ENCODE measurements around the gene GIMAP2.
"Not testable (repeated sequence)": the region's sequence is repeated elsewhere in the genome, so short reads cannot be mapped to it uniquely, and the experiment has no call there.

Gene GIMAP2

GRCh38 chr7:150685219-150686029 lies at the start of gene GIMAP2:
GIMAP2 (plus strand) TSS chr7:150685706; CDS start chr7:150687060, 1,354 bp downstream.
- no peak for DNase-seq (ENCODE audit: low read depth, low spot score)

GRCh38 chr7:150641854-150642253 lies 43.7 kb upstream of the GIMAP2 start:
- no peak for DNase-seq (ENCODE audit: low read depth, low spot score)

DNA sequence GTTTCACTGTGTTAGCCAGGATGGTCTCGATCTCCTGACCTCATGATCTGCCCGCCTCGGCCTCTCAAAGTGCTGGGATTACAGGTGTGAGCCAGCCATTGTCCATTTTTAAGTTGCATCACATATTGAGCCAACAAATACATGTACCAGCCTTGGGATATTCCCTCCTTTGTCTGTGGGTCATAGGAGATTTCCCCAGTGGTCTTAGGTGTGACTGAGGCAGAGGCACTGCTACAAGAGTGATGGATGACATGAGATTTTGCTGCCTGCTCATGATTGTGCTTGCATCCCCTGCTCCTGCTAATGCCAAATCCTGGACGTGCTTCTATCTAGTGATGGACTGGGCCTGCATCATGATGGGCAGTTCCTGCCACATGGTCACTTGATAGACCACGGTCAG lies 42.6 kb upstream of the GIMAP2 start:
- no peak for DNase-seq (ENCODE audit: low read depth, low spot score)

- DNase-seq (ENCODE audit: low read depth, low spot score) = no peak
Observed at GRCh38 chr7:150645259-150646020, 40.1 kb upstream of the GIMAP2 start.

DNA sequence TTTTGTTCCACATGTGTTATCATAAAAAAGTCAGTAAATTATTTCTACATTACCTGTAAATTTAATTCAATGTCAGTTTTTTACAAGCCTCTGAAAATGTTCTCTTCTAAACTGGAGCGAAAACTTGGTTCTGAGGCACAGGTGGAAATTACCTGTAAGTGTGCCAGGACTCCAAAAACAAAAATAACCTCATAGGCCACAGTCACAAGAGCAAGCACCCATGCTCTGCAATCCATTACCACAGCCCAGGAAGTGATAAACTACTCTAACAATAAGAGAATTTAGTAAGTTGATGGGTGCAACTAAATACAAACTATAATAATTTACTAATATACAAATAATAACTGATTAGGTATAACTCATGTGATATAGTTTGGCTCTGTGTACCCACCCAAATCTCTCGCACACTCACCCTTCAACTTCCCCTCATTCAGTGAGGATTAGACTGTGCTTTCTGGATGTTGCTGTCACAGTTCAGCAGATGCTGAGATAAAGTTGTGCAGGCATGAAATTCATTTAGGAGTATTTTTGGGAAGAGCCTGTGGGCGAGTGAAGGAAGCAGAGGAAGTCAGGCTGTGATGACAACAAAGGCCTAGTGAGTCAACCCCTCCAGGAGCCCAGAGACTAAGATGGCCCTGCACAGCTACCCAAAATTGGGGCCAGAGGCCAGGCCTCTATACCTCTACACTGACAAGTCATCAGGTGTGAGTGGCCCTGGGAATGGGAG lies 37.0 kb upstream of the GIMAP2 start:
- no peak for DNase-seq (ENCODE audit: low read depth, low spot score)

GRCh38 chr7:150649080-150649385 lies 36.5 kb upstream of the GIMAP2 start:
- DNase-seq (ENCODE audit: low read depth, low spot score) = no peak

DNA sequence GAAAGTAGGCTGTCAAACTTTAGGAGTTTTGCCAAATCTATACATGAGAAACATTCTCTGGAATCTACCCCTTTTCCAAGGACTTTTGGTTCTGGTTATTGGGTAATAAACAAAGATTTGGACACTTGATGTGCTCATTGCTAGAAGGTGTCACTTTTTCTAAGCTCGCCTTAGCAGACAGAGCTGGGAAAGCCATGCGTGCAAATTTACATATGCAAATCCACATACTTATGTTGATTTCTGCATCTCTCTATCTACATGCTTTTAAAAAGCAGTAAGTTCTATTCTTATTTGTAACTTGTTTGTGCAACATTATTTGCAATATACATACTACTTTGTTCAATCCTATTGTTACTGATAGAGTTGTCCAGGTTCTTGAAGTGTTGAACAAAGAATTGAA lies 30.8 kb upstream of the GIMAP2 start:
- DNase-seq (ENCODE audit: low read depth, low spot score) = no peak

- DNase-seq (ENCODE audit: low read depth, low spot score) = no peak
Observed at GRCh38 chr7:150656047-150656446, 29.5 kb upstream of the GIMAP2 start.

GRCh38 chr7:150657526-150657925 lies 28.0 kb upstream of the GIMAP2 start:
- DNase-seq (ENCODE audit: low read depth, low spot score) = no peak

GRCh38 chr7:150660939-150661613 lies 24.4 kb upstream of the GIMAP2 start:
- DNase-seq (ENCODE audit: low read depth, low spot score) = no peak

GRCh38 chr7:150662821-150663220 lies 22.7 kb upstream of the GIMAP2 start:
- DNase-seq (ENCODE audit: low read depth, low spot score) = not testable (repeated sequence)

GRCh38 chr7:150663802-150664494 lies 21.6 kb upstream of the GIMAP2 start:
- no peak for DNase-seq (ENCODE audit: low read depth, low spot score)

DNA sequence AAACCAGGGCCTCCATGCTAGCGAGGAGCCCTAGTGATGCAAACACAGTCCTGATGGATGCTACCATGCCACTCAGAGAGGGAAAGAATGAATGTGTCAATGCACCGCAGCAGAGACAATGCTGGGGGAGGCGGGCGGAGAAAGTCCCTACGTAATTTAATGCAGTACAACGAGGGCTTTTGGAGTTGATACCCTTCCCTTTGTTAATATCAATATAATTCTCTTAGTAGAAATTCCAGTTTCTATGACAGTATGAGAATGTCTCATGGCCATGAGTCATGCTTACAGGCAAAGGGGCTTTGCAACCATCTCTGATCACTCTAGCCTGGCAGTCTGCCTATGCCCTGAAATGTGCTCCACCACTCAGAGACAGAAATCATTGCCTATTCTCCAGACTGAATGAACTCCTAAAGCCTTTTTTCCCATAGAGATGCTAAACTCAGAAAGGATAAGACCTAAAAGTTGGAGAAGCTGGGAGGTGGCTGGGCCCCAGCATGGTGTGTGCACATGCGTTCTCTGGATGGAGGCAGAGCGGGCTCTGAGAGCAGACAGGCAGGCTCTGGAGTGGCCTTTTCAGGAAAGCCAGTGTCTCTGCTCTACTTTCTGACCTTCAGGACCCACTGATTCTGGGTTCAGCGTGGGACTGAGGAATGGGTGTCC lies 20.3 kb upstream of the GIMAP2 start:
- DNase-seq (ENCODE audit: low read depth, low spot score) = no peak

GRCh38 chr7:150665896-150666295 lies 19.6 kb upstream of the GIMAP2 start:
- no peak for DNase-seq (ENCODE audit: low read depth, low spot score)

DNA sequence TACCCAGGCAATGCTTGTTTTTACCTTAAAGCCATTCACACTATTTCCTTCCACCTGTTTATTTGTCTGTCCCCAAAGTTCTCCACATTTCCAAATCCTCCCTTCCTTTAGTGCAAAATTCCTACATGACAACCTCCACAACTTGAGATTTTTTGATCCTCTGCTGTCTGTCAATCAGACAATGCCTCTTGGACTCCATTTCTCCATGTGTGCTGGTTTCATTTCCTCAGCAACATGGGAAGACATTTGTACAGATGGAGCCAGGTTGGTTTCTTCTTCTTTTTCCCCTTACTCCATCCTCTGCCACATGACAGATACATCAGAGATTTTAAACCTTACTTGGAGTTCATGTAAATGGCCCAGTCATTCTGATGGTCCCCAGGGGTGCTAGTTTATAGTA lies 19.1 kb upstream of the GIMAP2 start:
- no peak for DNase-seq (ENCODE audit: low read depth, low spot score)

GRCh38 chr7:150668472-150668911 lies 17.0 kb upstream of the GIMAP2 start:
- DNase-seq (ENCODE audit: low read depth, low spot score) = no peak

DNA sequence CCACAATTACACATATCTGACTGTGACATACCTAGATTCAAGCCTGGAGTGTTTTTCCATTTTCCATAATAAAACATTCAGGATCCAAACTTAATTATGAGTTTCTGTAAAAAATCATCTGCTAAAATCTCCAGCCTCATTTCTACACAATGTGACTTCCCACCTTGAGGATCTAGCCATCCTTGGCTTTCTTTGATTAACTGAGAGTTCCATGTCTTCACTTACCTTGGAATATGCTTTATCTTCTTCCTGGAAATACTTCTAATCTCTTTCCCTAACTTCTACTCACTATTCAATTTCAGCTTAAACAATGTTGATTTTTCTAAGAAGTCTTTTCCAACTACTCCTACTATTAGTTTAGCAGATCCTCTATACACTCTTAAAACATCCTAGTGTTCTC lies 16.5 kb upstream of the GIMAP2 start:
- DNase-seq (ENCODE audit: low read depth, low spot score) = no peak

- not testable (repeated sequence) for DNase-seq (ENCODE audit: low read depth, low spot score)
Observed at GRCh38 chr7:150671798-150672585, 13.5 kb upstream of the GIMAP2 start.

DNA sequence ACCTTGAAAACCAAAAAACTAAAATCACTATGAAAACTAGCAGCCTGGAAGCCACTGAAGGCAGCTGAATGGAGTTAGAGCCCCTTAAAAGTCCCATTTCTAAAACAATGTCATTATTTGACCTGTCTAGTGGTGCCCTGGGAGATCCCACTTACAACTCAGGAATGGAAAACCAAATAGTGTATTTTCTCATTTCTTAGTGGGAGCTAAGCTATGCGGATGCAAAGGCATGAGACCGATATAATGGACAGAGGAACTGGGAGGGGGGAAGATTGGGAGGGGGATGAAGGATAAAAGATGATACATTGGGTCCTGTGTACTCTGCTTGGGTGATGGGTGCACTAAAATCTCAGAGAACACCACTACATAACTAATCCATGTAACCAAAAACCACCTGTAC lies 9.8 kb upstream of the GIMAP2 start:
- DNase-seq (ENCODE audit: low read depth, low spot score) = no peak

GRCh38 chr7:150676276-150676675 lies 9.2 kb upstream of the GIMAP2 start:
- not testable (repeated sequence) for DNase-seq (ENCODE audit: low read depth, low spot score)

Data from activated CD4-positive, CD25-positive, alpha-beta regulatory T cell treated with anti-CD3 and anti-CD28 coated beads, Interleukin-2, amount 50 U/mL, for 16 hours (primary cell).